ENCODE measurements around the gene CLPTM1L.
"Not testable (repeated sequence)": the region's sequence is repeated elsewhere in the genome, so short reads cannot be mapped to it uniquely, and the experiment has no call there.

DNA sequence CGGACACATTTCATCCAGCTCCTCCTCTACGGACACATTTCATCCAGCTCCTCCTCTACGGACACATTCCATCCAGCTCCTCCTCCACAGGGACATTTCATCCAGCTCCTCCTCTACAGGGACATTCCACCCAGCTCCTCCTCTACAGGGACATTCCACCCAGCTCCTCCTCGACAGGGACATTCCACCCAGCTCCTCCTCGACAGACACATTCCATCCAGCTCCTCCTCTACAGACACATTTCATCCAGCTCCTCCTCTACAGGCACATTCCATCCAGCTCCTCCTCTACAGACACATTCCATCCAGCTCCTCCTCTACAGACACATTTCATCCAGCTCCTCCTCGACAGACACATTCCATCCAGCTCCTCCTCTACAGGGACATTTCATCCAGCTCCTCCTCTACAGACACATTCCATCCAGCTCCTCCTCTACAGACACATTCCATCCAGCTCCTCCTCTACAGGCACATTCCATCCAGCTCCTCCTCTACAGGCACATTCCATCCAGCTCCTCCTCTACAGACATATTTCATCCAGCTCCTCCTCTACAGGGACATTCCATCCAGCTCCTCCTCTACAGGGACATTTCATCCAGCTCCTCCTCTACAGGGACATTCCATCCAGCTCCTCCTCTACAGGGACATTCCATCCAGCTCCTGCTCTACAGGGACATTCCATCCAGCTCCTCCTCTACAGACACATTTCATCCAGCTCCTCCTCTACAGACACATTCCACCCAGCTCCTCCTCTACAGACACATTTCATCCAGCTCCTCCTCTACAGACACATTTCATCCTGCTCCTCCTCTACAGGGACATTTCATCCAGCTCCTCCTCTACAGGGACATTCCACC is 17.8 kb downstream of the CLPTM1L start:
- TF ChIP-seq, protein P1, sequence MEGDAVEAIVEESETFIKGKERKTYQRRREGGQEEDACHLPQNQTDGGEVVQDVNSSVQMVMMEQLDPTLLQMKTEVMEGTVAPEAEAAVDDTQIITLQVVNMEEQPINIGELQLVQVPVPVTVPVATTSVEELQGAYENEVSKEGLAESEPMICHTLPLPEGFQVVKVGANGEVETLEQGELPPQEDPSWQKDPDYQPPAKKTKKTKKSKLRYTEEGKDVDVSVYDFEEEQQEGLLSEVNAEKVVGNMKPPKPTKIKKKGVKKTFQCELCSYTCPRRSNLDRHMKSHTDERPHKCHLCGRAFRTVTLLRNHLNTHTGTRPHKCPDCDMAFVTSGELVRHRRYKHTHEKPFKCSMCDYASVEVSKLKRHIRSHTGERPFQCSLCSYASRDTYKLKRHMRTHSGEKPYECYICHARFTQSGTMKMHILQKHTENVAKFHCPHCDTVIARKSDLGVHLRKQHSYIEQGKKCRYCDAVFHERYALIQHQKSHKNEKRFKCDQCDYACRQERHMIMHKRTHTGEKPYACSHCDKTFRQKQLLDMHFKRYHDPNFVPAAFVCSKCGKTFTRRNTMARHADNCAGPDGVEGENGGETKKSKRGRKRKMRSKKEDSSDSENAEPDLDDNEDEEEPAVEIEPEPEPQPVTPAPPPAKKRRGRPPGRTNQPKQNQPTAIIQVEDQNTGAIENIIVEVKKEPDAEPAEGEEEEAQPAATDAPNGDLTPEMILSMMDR (IDR thresholded peaks at IDR 0.05): not testable (repeated sequence)
- TF ChIP-seq POLR2A, EP300 (IDR thresholded peaks at IDR 0.05): not testable (repeated sequence)

All from tibial nerve (tissue), 4 donors.